ENCODE data around the gene RNASE7. TPM values are rescaled to one million over a fixed set of nuclear protein-coding genes. Genes with fewer than 3 reads are reported as not detected.

RNASE7 gene
- total RNA-seq, 1 donor from 2014 or later, result not detected

DNA sequence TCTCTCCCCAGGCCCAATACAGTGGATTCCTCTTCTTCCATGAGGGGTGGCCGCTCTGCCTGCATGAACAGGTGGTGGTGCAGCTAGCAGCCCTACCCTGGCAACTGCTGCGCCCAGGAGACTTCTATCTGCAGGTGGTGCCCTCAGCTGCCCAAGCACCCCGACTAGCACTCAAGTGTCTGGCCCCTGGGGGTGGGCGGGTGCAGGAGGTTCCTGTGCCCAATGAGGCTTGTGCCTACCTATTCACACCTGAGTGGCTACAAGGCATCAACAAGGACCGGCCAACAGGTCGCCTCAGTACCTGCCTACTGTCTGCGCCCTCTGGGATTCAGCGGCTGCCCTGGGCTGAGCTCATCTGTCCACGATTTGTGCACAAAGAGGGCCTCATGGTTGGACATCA is 31.8 kb downstream of the RNASE7 start:
- H3K4me1 Mint-ChIP-seq (ENCODE audit: low read depth, unreplicated experiment), result peaks cover 16% of the 10 kb centered on the region

DNA sequence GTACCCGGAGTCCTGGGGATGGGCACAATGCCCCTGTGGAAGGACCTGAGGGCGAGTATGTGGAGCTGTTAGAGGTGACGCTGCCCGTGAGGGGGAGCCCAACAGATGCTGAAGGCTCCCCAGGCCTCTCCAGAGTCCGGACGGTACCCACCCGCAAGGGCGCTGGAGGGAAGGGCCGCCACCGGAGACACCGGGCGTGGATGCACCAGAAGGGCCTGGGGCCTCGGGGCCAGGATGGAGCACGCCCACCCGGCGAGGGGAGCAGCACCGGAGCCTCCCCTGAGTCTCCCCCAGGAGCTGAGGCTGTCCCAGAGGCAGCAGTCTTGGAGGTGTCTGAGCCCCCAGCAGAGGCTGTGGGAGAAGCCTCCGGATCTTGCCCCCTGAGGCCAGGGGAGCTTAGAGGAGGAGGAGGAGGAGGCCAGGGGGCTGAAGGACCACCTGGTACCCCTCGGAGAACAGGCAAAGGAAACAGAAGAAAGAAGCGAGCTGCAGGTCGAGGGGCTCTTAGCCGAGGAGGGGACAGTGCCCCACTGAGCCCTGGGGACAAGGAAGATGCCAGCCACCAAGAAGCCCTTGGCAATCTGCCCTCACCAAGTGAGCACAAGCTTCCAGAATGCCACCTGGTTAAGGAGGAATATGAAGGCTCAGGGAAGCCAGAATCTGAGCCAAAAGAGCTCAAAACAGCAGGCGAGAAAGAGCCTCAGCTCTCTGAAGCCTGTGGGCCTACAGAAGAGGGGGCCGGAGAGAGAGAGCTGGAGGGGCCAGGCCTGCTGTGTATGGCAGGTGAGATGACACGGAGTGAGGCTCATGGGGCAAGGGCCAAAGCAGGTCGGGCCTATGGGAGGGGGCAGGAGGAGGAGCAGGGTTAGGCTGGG is 32.5 kb downstream of the RNASE7 start:
- H3K27me3 Mint-ChIP-seq (ENCODE audit: unreplicated experiment), result peaks cover 25% of the 10 kb centered on the region
- peaks cover 18% of the 10 kb centered on the region for H3K36me3 Mint-ChIP-seq (ENCODE audit: unreplicated experiment)
- peaks cover 13% of the 10 kb centered on the region for H3K4me1 Mint-ChIP-seq (ENCODE audit: low read depth, unreplicated experiment)
- no peak overlapping the region for H3K4me3 Mint-ChIP-seq (ENCODE audit: unreplicated experiment)
- TF ChIP-seq, protein P1, sequence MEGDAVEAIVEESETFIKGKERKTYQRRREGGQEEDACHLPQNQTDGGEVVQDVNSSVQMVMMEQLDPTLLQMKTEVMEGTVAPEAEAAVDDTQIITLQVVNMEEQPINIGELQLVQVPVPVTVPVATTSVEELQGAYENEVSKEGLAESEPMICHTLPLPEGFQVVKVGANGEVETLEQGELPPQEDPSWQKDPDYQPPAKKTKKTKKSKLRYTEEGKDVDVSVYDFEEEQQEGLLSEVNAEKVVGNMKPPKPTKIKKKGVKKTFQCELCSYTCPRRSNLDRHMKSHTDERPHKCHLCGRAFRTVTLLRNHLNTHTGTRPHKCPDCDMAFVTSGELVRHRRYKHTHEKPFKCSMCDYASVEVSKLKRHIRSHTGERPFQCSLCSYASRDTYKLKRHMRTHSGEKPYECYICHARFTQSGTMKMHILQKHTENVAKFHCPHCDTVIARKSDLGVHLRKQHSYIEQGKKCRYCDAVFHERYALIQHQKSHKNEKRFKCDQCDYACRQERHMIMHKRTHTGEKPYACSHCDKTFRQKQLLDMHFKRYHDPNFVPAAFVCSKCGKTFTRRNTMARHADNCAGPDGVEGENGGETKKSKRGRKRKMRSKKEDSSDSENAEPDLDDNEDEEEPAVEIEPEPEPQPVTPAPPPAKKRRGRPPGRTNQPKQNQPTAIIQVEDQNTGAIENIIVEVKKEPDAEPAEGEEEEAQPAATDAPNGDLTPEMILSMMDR (IDR thresholded peaks at IDR 0.05; ENCODE audit: partially characterized antibody, unreplicated experiment), result no peak
- H3K27ac Mint-ChIP-seq (ENCODE audit: unreplicated experiment), result no peak overlapping the region
- no peak for DNase-seq
- H3K9me3 Mint-ChIP-seq (ENCODE audit: unreplicated experiment), result peaks cover 12% of the 10 kb centered on the region

More for the DNA sequence above, 31.8 kb downstream of the RNASE7 start:
- H3K36me3 Mint-ChIP-seq (ENCODE audit: unreplicated experiment), result peaks cover 18% of the 10 kb centered on the region
- H3K9me3 Mint-ChIP-seq (ENCODE audit: unreplicated experiment), result peaks cover 12% of the 10 kb centered on the region
- TF ChIP-seq, protein P1 (IDR thresholded peaks at IDR 0.05; ENCODE audit: partially characterized antibody, unreplicated experiment), result no peak
- DNase-seq, result no peak
- no peak overlapping the region for H3K4me3 Mint-ChIP-seq (ENCODE audit: unreplicated experiment)
- H3K27ac Mint-ChIP-seq (ENCODE audit: unreplicated experiment), result no peak overlapping the region
- H3K27me3 Mint-ChIP-seq (ENCODE audit: unreplicated experiment), result peaks cover 28% of the 10 kb centered on the region

DNA sequence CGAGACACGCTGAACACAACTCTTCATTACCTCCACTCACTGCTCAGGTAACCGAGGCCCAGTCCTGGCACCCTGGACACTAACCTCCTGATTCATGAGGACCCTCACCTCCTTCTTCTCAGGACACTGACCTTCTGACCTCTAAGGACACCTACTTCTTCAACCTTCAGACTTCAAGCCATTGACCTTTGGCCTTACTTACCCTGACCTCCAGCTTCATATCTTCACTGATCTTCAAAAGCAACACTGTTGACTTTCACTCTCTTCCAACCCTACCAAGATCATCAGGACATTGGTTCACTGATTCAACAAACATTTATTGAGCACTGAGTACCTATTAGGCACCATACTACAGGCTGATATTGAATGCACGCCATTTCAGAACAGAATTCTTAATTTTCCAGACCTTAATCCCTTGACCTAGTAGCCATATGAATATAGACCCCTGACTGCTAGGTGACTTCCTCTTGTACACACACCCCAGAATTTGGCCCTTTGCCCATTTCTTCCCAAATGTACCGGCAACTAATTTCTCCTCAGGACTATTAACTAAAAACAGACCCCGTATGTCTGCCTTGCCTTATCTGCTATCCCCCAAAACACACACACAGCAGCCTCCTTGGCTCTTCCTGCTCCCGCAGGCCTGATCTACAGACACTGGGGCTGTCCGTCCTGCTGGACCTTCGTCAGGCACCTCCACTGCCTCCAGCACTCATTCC is 33.7 kb downstream of the RNASE7 start:
- H3K4me3 Mint-ChIP-seq (ENCODE audit: unreplicated experiment), result no peak overlapping the region
- H3K9me3 Mint-ChIP-seq (ENCODE audit: unreplicated experiment), result peaks cover 14% of the 10 kb centered on the region
- no peak overlapping the region for H3K27ac Mint-ChIP-seq (ENCODE audit: unreplicated experiment)
- peaks cover 12% of the 10 kb centered on the region for H3K4me1 Mint-ChIP-seq (ENCODE audit: low read depth, unreplicated experiment)
- TF ChIP-seq, protein P1 (IDR thresholded peaks at IDR 0.05; ENCODE audit: partially characterized antibody, unreplicated experiment), result no peak
- DNase-seq, result no peak
- H3K27me3 Mint-ChIP-seq (ENCODE audit: unreplicated experiment), result peaks cover 21% of the 10 kb centered on the region
- peaks cover 18% of the 10 kb centered on the region for H3K36me3 Mint-ChIP-seq (ENCODE audit: unreplicated experiment)

DNA sequence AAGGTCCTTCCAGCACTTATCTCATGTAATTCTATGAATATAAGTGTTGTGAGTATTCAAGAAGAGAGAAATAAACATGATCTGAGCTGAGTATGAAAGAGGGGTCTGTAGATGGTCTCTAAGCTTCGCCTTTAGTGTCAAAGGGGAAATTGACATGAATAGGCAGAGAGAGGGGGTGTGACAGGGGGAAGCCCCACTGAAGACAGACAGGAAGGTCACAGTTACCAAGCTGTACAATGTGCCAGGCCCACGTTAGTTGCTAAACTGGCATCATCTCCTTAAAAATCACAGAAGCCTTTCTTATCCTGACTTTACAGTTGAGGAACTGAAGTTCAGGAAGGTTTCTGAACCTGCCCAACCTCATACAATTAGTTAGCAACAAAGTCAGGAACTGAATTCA is 35.5 kb downstream of the RNASE7 start:
- peaks cover 13% of the 10 kb centered on the region for H3K27me3 Mint-ChIP-seq (ENCODE audit: unreplicated experiment)
- peaks cover 15% of the 10 kb centered on the region for H3K9me3 Mint-ChIP-seq (ENCODE audit: unreplicated experiment)
- H3K36me3 Mint-ChIP-seq (ENCODE audit: unreplicated experiment), result peaks cover 18% of the 10 kb centered on the region
- H3K27ac Mint-ChIP-seq (ENCODE audit: unreplicated experiment), result no peak overlapping the region
- TF ChIP-seq, protein P1 (IDR thresholded peaks at IDR 0.05; ENCODE audit: partially characterized antibody, unreplicated experiment), result no peak
- DNase-seq, result no peak
- peaks cover 3% of the 10 kb centered on the region for H3K4me1 Mint-ChIP-seq (ENCODE audit: low read depth, unreplicated experiment)
- no peak overlapping the region for H3K4me3 Mint-ChIP-seq (ENCODE audit: unreplicated experiment)

Data from glutamatergic neuron (in vitro differentiated cells).